ENCODE results near the gene CCDC137. TPM values are rescaled to one million over a fixed set of nuclear protein-coding genes. Genes with fewer than 3 reads are reported as not detected.

The CCDC137 gene
- total RNA-seq, 1 donor from 2014 or later: 41.3 TPM

DNA sequence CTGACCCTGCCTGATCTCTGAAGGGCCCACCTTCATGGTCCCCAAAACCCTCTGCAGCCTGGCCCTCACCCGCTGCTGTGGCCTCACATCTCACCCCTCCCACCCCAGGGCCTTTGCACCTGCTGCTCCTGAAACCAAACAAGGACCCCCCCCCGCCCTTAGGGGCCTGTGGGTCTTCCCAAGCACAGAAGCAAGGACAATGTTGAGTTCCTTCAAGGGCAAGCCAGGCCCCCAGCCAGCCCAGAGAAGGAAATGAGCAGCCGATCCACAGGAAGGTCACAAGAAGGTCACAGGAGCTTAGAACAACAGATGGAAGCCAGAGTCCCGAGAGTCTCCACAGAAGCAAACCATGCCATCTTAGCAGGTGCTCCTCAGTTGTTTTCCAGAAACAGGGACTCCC, 9.7 kb upstream of the CCDC137 start:
- no peak for DNase-seq
- peaks cover 5% of the 10 kb centered on the region for H3K27me3 Mint-ChIP-seq
- H3K4me1 Mint-ChIP-seq: peaks cover 18% of the 10 kb centered on the region
- no peaks in the 10 kb centered on the region for H3K9me3 Mint-ChIP-seq
- TF ChIP-seq, protein P1, sequence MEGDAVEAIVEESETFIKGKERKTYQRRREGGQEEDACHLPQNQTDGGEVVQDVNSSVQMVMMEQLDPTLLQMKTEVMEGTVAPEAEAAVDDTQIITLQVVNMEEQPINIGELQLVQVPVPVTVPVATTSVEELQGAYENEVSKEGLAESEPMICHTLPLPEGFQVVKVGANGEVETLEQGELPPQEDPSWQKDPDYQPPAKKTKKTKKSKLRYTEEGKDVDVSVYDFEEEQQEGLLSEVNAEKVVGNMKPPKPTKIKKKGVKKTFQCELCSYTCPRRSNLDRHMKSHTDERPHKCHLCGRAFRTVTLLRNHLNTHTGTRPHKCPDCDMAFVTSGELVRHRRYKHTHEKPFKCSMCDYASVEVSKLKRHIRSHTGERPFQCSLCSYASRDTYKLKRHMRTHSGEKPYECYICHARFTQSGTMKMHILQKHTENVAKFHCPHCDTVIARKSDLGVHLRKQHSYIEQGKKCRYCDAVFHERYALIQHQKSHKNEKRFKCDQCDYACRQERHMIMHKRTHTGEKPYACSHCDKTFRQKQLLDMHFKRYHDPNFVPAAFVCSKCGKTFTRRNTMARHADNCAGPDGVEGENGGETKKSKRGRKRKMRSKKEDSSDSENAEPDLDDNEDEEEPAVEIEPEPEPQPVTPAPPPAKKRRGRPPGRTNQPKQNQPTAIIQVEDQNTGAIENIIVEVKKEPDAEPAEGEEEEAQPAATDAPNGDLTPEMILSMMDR (IDR thresholded peaks at IDR 0.05): no peak
- no peak overlapping the region for H3K27ac Mint-ChIP-seq
- ChIA-PET CTCF (interaction anchor here (1.2 kb wide), 1 partner anchor 172 kb away, joined by 3 read pairs; no protein-coding TSS in a partner anchor), POLR2A (interaction anchor here (1.6 kb wide), 1 partner anchor 10 kb away, joined by 4 read pairs; the partner anchor contains the start of genes CCDC137 and OXLD1)
- no peak overlapping the region for H3K4me3 Mint-ChIP-seq
- intact Hi-C loops (cut with micrococcal nuclease): no loop called here
- no peak for ATAC-seq (ENCODE audit: low read depth)
- no peaks in the 10 kb centered on the region for H3K36me3 Mint-ChIP-seq (ENCODE audit: low read depth)

- DNase-seq: no peak
- Mint-ChIP-seq H3K27ac (no peak overlapping the region), H3K27me3 (no peaks in the 10 kb centered on the region), H3K4me1 (peaks cover 3% of the 10 kb centered on the region), H3K9me3 (no peaks in the 10 kb centered on the region), H3K36me3 (ENCODE audit: low read depth) (no peaks in the 10 kb centered on the region), H3K4me3 (no peak overlapping the region)
- intact Hi-C loops (cut with micrococcal nuclease): no loop called here
- POLR2A ChIA-PET: interaction anchor here (0.6 kb wide), 1 partner anchor 12 kb away, joined by 8 read pairs; no protein-coding TSS in a partner anchor
- no peak for ATAC-seq (ENCODE audit: low read depth)
- TF ChIP-seq, protein P1 (IDR thresholded peaks at IDR 0.05): no peak
- CTCF ChIA-PET: no interaction called here
Observed at GRCh38 chr17:81659038-81659437, 7.5 kb upstream of the CCDC137 start.

DNA sequence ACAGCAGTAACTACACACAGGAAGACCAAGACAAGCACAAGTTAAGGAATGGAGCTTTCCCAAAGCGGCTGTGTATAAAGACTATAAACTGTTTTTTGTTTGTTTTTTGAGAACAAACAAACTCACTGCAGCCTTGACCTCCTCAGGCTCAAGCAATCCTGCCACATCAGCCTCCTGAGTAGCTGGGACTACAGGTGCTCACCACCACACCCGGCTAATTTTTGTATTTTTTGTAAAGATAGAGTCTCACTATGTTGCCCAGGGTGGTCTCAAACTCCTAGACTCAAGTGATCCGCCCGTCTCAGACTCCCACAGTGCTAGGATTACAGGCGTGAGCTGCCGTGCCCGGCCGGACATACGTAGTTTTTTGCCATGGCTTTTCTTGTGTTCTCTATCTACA, 6.1 kb upstream of the CCDC137 start:
- Mint-ChIP-seq H3K9me3 (no peaks in the 10 kb centered on the region), H3K27ac (no peak overlapping the region), H3K27me3 (no peaks in the 10 kb centered on the region), H3K4me1 (peaks cover 5% of the 10 kb centered on the region), H3K36me3 (ENCODE audit: low read depth) (peaks cover 3% of the 10 kb centered on the region), H3K4me3 (no peak overlapping the region)
- TF ChIP-seq, protein P1 (IDR thresholded peaks at IDR 0.05): no peak
- intact Hi-C loops (cut with micrococcal nuclease): no loop called here
- no peak for DNase-seq
- ATAC-seq (ENCODE audit: low read depth): no peak
- ChIA-PET CTCF (no interaction called here), POLR2A (no interaction called here)

DNA sequence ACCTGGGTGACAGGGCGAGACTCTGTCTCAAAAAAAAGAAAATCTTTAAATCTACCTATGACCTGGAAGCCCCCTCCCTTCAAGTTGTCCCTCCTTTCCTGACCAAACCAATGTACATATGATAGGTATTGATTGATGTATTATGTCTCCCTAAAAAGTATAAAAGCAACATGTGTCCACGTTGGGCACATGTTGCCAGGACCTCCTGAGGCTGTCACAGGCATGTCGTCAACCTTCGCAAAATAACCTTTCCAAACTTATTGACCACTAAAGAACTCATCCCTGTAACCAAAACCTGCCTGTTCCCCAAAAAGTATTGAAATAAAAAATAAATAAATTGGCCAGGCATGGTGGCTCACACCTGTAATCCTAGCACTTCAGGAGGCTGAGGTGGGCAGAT, 4.5 kb upstream of the CCDC137 start:
- ChIA-PET POLR2A (no interaction called here), CTCF (no interaction called here)
- Mint-ChIP-seq H3K27ac (no peak overlapping the region), H3K4me3 (no peak overlapping the region), H3K9me3 (no peaks in the 10 kb centered on the region), H3K36me3 (ENCODE audit: low read depth) (peaks cover 7% of the 10 kb centered on the region), H3K27me3 (no peaks in the 10 kb centered on the region), H3K4me1 (peaks cover 14% of the 10 kb centered on the region)
- intact Hi-C loops (cut with micrococcal nuclease): no loop called here
- TF ChIP-seq, protein P1 (IDR thresholded peaks at IDR 0.05): no peak
- DNase-seq: no peak
- ATAC-seq (ENCODE audit: low read depth): no peak

- POLR2A ChIA-PET: interaction anchor here (0.6 to 0.7 kb wide), 3 partner anchors 30 to 62 kb away, joined by 3 to 4 read pairs (median 3); no protein-coding TSS in a partner anchor
- no peak overlapping the region for H3K27ac Mint-ChIP-seq
- H3K4me1 Mint-ChIP-seq: peaks cover 28% of the 10 kb centered on the region
Observed at GRCh38 chr17:81664051-81664470, 2.5 kb upstream of the CCDC137 start.

More at GRCh38 chr17:81664051-81664470, 2.5 kb upstream of the CCDC137 start:
- TF ChIP-seq, protein P1 (IDR thresholded peaks at IDR 0.05): no peak
- CTCF ChIA-PET: no interaction called here
- Mint-ChIP-seq H3K27me3 (no peaks in the 10 kb centered on the region), H3K36me3 (ENCODE audit: low read depth) (peaks cover 20% of the 10 kb centered on the region), H3K9me3 (no peaks in the 10 kb centered on the region), H3K4me3 (no peak overlapping the region)
- no peak for DNase-seq
- no peak for ATAC-seq (ENCODE audit: low read depth)
- intact Hi-C loops (cut with micrococcal nuclease): no loop called here
